Activated CD8-positive, alpha-beta memory T cell treated with anti-CD3 and anti-CD28 coated beads for 24 hours (primary cell): Measurements from ENCODE around the gene FABP1.

Experiments
- DNase-seq: peaks from one replicate; pipeline ENCODE4 v3.0.0-alpha.2; 2020

FABP1 gene

GRCh38 chr2:88074854-88075292 is 53.0 kb downstream of the FABP1 start:
- no peak for DNase-seq

GRCh38 chr2:88074150-88074549 is 53.7 kb downstream of the FABP1 start:
- DNase-seq = no peak
